HCT116 (cell line): Measurements from ENCODE around the gene DMKN. TPM values are rescaled to one million over a fixed set of nuclear protein-coding genes. Genes with fewer than 3 reads are reported as not detected.

ENCODE experiments used
- ATAC-seq: fragments of 200-7000 bp; cut with Tn5 transposase; 2 replicates; pipeline ENCODE4 v1.9.1; 2020; ENCODE audit warnings: mild to moderate bottlenecking, moderate library complexity
- BruUV-seq: library from RNA; stranded (reverse); fragments of 400-500 nt; replicated peaks from 2 replicates; lab custom pipeline; 2021; lab: Mats Ljungman, UMichigan
- CTCF ChIA-PET: fragments of 300-600 bp; sonication (Branson Sonifier 250); formaldehyde crosslinking; loops from one replicate; lab custom pipeline; 2021; ENCODE audit warnings: antibody characterized with exemption; lab: Charles Lee
- POLR2A ChIA-PET: fragments of 300-600, 350-600 bp; sonication (Branson Sonifier 250); formaldehyde crosslinking; loops from one replicate; lab custom pipeline; 2021; ENCODE audit warnings: antibody characterized with exemption; lab: Charles Lee
- RAD21 ChIA-PET, 2 experiments: fragments of 300-600 bp; sonication (Branson Sonifier 250); formaldehyde crosslinking; loops; one replicate each; lab custom pipeline; 2023; ENCODE audit warnings: low total read pairs in 2 of 2; ENCODE audit not compliant: uncharacterized antibody in 2 of 2, unreplicated experiment in 2 of 2, low non-redundant PET in 1 of 2; lab: Charles Lee
- DNase-seq: peaks from one replicate; pipeline ENCODE4 v3.0.0-alpha.2; 2010; ENCODE audit warnings: low read depth, low spot score
- H2AFZ ChIP-seq: fragments of 200-600 bp; shearing (Covaris generic), sonication (generic); 2 replicates; pipeline ENCODE4 v1.6.1; 2017; ENCODE audit warnings: low read depth, mixed run types, mixed read lengths, antibody characterized with exemption, low read length; ENCODE audit not compliant: poor library complexity, severe bottlenecking
- H3K27ac ChIP-seq: 2 replicates; pipeline ENCODE4 v1.5.1; 2012; ENCODE audit warnings: low read depth, low read length
- H3K27me3 ChIP-seq: fragments of 200-600 bp; sonication (generic); 2 replicates; pipeline ENCODE4 v1.6.1; 2016; ENCODE audit warnings: mixed run types, low read length, mixed read lengths; ENCODE audit not compliant: insufficient read depth
- H3K36me3 ChIP-seq, 2 experiments: fragments of 200-500 bp in 1 of 2; fragments of 200-600 bp in 1 of 2; sonication (Bioruptor generic) in 1 of 2; sonication (generic) in 1 of 2; 2 replicates each; pipeline versions ENCODE4 v1.5.1 to v1.6.1; 2014 to 2016; ENCODE audit warnings: low read length in 2 of 2, inconsistent platforms in 1 of 2, mixed read lengths in 1 of 2, mixed run types in 1 of 2; ENCODE audit not compliant: insufficient read depth in 2 of 2, control insufficient read depth in 1 of 2
- H3K4me1 ChIP-seq, 2 experiments: fragments of 200-600 bp in 1 of 2; sonication (generic) in 1 of 2; 2 replicates each; pipeline versions ENCODE4 v1.5.1 to v1.6.1; 2012 to 2017; ENCODE audit warnings: low read length in 2 of 2, inconsistent platforms in 1 of 2, mild to moderate bottlenecking in 1 of 2, mixed read lengths in 1 of 2, mixed run types in 1 of 2, moderate library complexity in 1 of 2; ENCODE audit not compliant: insufficient read depth in 2 of 2, control insufficient read depth in 1 of 2
- H3K4me2 ChIP-seq: fragments of 200-600 bp; sonication (generic); 2 replicates; pipeline ENCODE4 v1.6.1; 2017; ENCODE audit warnings: mixed run types, low read length, mixed read lengths
- H3K4me3 ChIP-seq, 2 experiments: fragments of 200-600 bp in 1 of 2; sonication (generic) in 1 of 2; replicated peaks in 1 of 2; 2 replicates each; pipeline ENCODE4 v1.5.1; 2011 to 2016; ENCODE audit warnings: low read length in 2 of 2, control low read depth in 1 of 2, low read depth in 1 of 2, mild to moderate bottlenecking in 1 of 2, mixed read lengths in 1 of 2, mixed run types in 1 of 2
- H3K79me2 ChIP-seq: fragments of 200-600 bp; sonication (generic); 2 replicates; pipeline ENCODE4 v1.6.1; 2017; ENCODE audit warnings: mild to moderate bottlenecking, mixed run types, low read length, moderate library complexity, mixed read lengths; ENCODE audit not compliant: insufficient read depth
- H3K9ac ChIP-seq: fragments of 200-600 bp; sonication (generic); 2 replicates; pipeline ENCODE4 v1.6.1; 2016; ENCODE audit warnings: low read length, mixed read lengths
- H3K9me2 ChIP-seq: fragments of 200-600 bp; sonication (generic), shearing (Covaris generic); 2 replicates; pipeline ENCODE4 v1.6.1; 2017; ENCODE audit warnings: mixed run types, mild to moderate bottlenecking, moderate library complexity; ENCODE audit not compliant: insufficient read depth
- H3K9me3 ChIP-seq, 2 experiments: fragments of 200-500 bp in 1 of 2; fragments of 200-600 bp in 1 of 2; sonication (Bioruptor generic) in 1 of 2; sonication (generic) in 1 of 2; 2 replicates each; pipeline ENCODE4 v1.6.1; 2014 to 2017; ENCODE audit warnings: low read length in 2 of 2, mixed read lengths in 2 of 2, inconsistent platforms in 1 of 2, low read depth in 1 of 2, mild to moderate bottlenecking in 1 of 2, mixed run types in 1 of 2, moderate library complexity in 1 of 2; ENCODE audit not compliant: control insufficient read depth in 1 of 2, insufficient read depth in 1 of 2
- H4K20me1 ChIP-seq: fragments of 200-600 bp; sonication (generic), shearing (Covaris generic); 2 replicates; pipeline ENCODE4 v1.6.1; 2017; ENCODE audit warnings: mixed run types, mild to moderate bottlenecking, moderate library complexity; ENCODE audit not compliant: insufficient read depth
- CEBPB ChIP-seq: IDR thresholded peaks from 2 replicates; pipeline ENCODE4 v1.6.1; 2012; ENCODE audit warnings: low read depth
- EGR1 ChIP-seq: IDR thresholded peaks from 2 replicates; pipeline ENCODE4 v1.6.1; 2012; ENCODE audit warnings: low read depth
- EZH2 ChIP-seq: fragments of 200-600 bp; sonication (generic); IDR thresholded peaks from 2 replicates; pipeline ENCODE4 v1.6.1; 2017; ENCODE audit warnings: antibody characterized with exemption, mixed run types
- EZH2phosphoT487 ChIP-seq: fragments of 200-600 bp; IDR thresholded peaks from 2 replicates; pipeline ENCODE4 v1.6.1; 2018; ENCODE audit warnings: antibody characterized with exemption, borderline replicate concordance
- JUND ChIP-seq: IDR thresholded peaks from 2 replicates; pipeline ENCODE4 v1.6.1; 2012
- POLR2A ChIP-seq: IDR thresholded peaks from 2 replicates; pipeline ENCODE4 v1.7.0; 2011; ENCODE audit warnings: borderline replicate concordance; ENCODE audit not compliant: insufficient read depth, insufficient read length; ENCODE audit errors: extremely low read depth
- POLR2AphosphoS5 ChIP-seq: IDR thresholded peaks from 2 replicates; pipeline ENCODE4 v1.6.1; 2011; ENCODE audit warnings: mild to moderate bottlenecking, low read depth, low read length, moderate library complexity
- SIN3A ChIP-seq: IDR thresholded peaks from 2 replicates; pipeline ENCODE4 v1.6.1; 2012; ENCODE audit warnings: low read depth
- TCF7L2 ChIP-seq: IDR thresholded peaks from 2 replicates; pipeline ENCODE4 v1.7.0; 2011; ENCODE audit warnings: borderline replicate concordance, inconsistent platforms; ENCODE audit not compliant: insufficient read depth, insufficient read length; ENCODE audit errors: extremely low read depth
- YY1 ChIP-seq: IDR thresholded peaks from 2 replicates; pipeline ENCODE4 v1.6.1; 2011; ENCODE audit warnings: low read length, low read depth, moderate library complexity, mild to moderate bottlenecking; ENCODE audit not compliant: insufficient replicate concordance; ENCODE audit errors: extremely low read depth
- ZBTB33 ChIP-seq: IDR thresholded peaks from 2 replicates; pipeline ENCODE4 v1.6.1; 2011; ENCODE audit warnings: mild to moderate bottlenecking, low read length, moderate library complexity; ENCODE audit not compliant: insufficient replicate concordance; ENCODE audit errors: extremely low read depth
- ZFX ChIP-seq: fragments of 450-650 bp; IDR thresholded peaks from 2 replicates; pipeline ENCODE4 v1.6.1; 2017
- ZNF274 ChIP-seq: fragments of 200-500 bp; sonication (Bioruptor generic); IDR thresholded peaks from 2 replicates; pipeline ENCODE4 v1.6.1; 2014; ENCODE audit warnings: mild to moderate bottlenecking, low read depth, low read length, inconsistent platforms
- intact Hi-C: fragments of 100-400 bp; cut with micrococcal nuclease; formaldehyde crosslinking; loops from 2 replicates; pipeline ENCODE4 v1.10.0; 2022
- total RNA-seq: library from RNA; stranded (reverse); gene quantifications from one replicate; pipeline ENCODE4 v1.2.1, GENCODE V29; 2021; ENCODE audit not compliant: unreplicated experiment
- TF ChIP-seq, protein P1 (sequence below): IDR thresholded peaks from 2 replicates; pipeline ENCODE4 v1.6.1; 2012
- TF ChIP-seq, protein P2 (sequence below): IDR thresholded peaks from 2 replicates; pipeline ENCODE4 v1.6.1; 2012
- TF ChIP-seq, protein P3 (sequence below): IDR thresholded peaks from 2 replicates; pipeline ENCODE4 v1.6.1; 2012; ENCODE audit warnings: low read depth

Gene DMKN
- total RNA-seq, 1 experiment from 2014 or later = 246 TPM

GRCh38 chr19:35559281-35559659 is 45.8 kb upstream of the DMKN start:
- ChIA-PET CTCF (no interaction called here), POLR2A (no interaction called here), RAD21 (no interaction called here)
- Histone ChIP-seq H3K27ac (no peak overlapping the region), H2AFZ (no peak overlapping the region), H3K36me3 (no peaks in the 10 kb centered on the region), H3K27me3 (no peaks in the 10 kb centered on the region), H3K79me2 (no peaks in the 10 kb centered on the region), H3K9me3 (no peaks in the 10 kb centered on the region), H3K9me2 (no peaks in the 10 kb centered on the region), H4K20me1 (no peaks in the 10 kb centered on the region), H3K4me3 (no peak overlapping the region), H3K9ac (no peak overlapping the region), H3K4me1 (peaks cover 0 to 12% of the 10 kb centered on the region in 2 experiments; a peak in 2 of 4 replicates), H3K4me2 (no peak overlapping the region)
- intact Hi-C loops = no loop called here
- ATAC-seq = no peak
- no peak for TF ChIP-seq JUND
- TF ChIP-seq ZNF274 = no peak
- TF ChIP-seq, protein P1, sequence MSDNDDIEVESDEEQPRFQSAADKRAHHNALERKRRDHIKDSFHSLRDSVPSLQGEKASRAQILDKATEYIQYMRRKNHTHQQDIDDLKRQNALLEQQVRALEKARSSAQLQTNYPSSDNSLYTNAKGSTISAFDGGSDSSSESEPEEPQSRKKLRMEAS = no peak
- TF ChIP-seq, protein P2, sequence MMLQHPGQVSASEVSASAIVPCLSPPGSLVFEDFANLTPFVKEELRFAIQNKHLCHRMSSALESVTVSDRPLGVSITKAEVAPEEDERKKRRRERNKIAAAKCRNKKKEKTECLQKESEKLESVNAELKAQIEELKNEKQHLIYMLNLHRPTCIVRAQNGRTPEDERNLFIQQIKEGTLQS = no peak
- TF ChIP-seq ZFX = no peak
- TF ChIP-seq POLR2AphosphoS5 = no peak
- no peak for TF ChIP-seq ZBTB33
- TF ChIP-seq POLR2A = no peak
- no peak for TF ChIP-seq EGR1
- TF ChIP-seq, protein P3, sequence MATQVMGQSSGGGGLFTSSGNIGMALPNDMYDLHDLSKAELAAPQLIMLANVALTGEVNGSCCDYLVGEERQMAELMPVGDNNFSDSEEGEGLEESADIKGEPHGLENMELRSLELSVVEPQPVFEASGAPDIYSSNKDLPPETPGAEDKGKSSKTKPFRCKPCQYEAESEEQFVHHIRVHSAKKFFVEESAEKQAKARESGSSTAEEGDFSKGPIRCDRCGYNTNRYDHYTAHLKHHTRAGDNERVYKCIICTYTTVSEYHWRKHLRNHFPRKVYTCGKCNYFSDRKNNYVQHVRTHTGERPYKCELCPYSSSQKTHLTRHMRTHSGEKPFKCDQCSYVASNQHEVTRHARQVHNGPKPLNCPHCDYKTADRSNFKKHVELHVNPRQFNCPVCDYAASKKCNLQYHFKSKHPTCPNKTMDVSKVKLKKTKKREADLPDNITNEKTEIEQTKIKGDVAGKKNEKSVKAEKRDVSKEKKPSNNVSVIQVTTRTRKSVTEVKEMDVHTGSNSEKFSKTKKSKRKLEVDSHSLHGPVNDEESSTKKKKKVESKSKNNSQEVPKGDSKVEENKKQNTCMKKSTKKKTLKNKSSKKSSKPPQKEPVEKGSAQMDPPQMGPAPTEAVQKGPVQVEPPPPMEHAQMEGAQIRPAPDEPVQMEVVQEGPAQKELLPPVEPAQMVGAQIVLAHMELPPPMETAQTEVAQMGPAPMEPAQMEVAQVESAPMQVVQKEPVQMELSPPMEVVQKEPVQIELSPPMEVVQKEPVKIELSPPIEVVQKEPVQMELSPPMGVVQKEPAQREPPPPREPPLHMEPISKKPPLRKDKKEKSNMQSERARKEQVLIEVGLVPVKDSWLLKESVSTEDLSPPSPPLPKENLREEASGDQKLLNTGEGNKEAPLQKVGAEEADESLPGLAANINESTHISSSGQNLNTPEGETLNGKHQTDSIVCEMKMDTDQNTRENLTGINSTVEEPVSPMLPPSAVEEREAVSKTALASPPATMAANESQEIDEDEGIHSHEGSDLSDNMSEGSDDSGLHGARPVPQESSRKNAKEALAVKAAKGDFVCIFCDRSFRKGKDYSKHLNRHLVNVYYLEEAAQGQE = no peak
- no peak for TF ChIP-seq CEBPB
- no peak for TF ChIP-seq EZH2
- TF ChIP-seq YY1 = no peak
- TF ChIP-seq EZH2phosphoT487 = no peak
- no peak for TF ChIP-seq SIN3A
- no peak for TF ChIP-seq TCF7L2
- no TSS peak for BruUV-seq
- DNase-seq = no peak
